NB4 (cell line): Measurements from ENCODE around the gene GUCY2D.

Experiments
- DNase-seq: peaks from one replicate; pipeline ENCODE4 v3.0.0; 2010; ENCODE audit warnings: low read depth
- H3K4me3 ChIP-seq: one replicate; pipeline ENCODE4 v1.5.1; 2011; ENCODE audit warnings: mild to moderate bottlenecking, low read depth, low read length, moderate library complexity
- CTCF ChIP-seq: IDR thresholded peaks from one replicate; pipeline ENCODE4 v1.5.1; 2012; ENCODE audit warnings: low read depth, low read length
- MAX ChIP-seq: IDR thresholded peaks from 2 replicates; pipeline ENCODE4 v1.6.1; 2011; ENCODE audit warnings: low read depth, low read length
- MYC ChIP-seq: IDR thresholded peaks from 2 replicates; pipeline ENCODE4 v1.6.1; 2011; ENCODE audit warnings: low read depth, low read length
- POLR2A ChIP-seq: IDR thresholded peaks from 2 replicates; pipeline ENCODE4 v1.6.1; 2011; ENCODE audit warnings: mild to moderate bottlenecking; ENCODE audit not compliant: insufficient read length; ENCODE audit errors: extremely low read depth

Gene GUCY2D

GRCh38 chr17:8063761-8064534, 61.5 kb downstream of the GUCY2D start:
- no peak for TF ChIP-seq MYC
- TF ChIP-seq MAX = no peak
- TF ChIP-seq CTCF = no peak
- DNase-seq = no peak
- no peak overlapping the region for H3K4me3 ChIP-seq

- H3K4me3 ChIP-seq = no peak overlapping the region
- no peak for DNase-seq
- TF ChIP-seq MYC = no peak
- no peak for TF ChIP-seq MAX
- no peak for TF ChIP-seq POLR2A
- TF ChIP-seq CTCF = no peak
Observed at GRCh38 chr17:8064561-8065019, 62.2 kb downstream of the GUCY2D start.

GRCh38 chr17:8066841-8067775, 64.7 kb downstream of the GUCY2D start:
- no peak for DNase-seq
- no peak overlapping the region for H3K4me3 ChIP-seq
- no peak for TF ChIP-seq POLR2A
- TF ChIP-seq MYC = no peak
- TF ChIP-seq MAX = no peak
- no peak for TF ChIP-seq CTCF

- no peak for DNase-seq
- TF ChIP-seq POLR2A (no peak), MYC (no peak), MAX (no peak), CTCF (no peak)
- H3K4me3 ChIP-seq = no peak overlapping the region
Observed at GRCh38 chr17:8067806-8068205, 65.4 kb downstream of the GUCY2D start.

- peak; percentile 49 for DNase-seq
- no peak for TF ChIP-seq MYC
- no peak for TF ChIP-seq MAX
- no peak for TF ChIP-seq CTCF
- no peak for TF ChIP-seq POLR2A
- H3K4me3 ChIP-seq = no peak overlapping the region
Observed at GRCh38 chr17:8068736-8069586, 66.5 kb downstream of the GUCY2D start.
